GM10266 (cell line): ENCODE results near the gene TGFB2.

Experiments
- DNase-seq: peaks from one replicate; pipeline ENCODE4 v3.0.0; 2012; ENCODE audit errors: extremely low spot score
- TF ChIP-seq, protein P1 (sequence below): IDR thresholded peaks from 2 replicates; pipeline ENCODE4 v1.5.1; 2012; ENCODE audit warnings: mild to moderate bottlenecking, low read depth; ENCODE audit not compliant: control insufficient read depth, insufficient read depth; ENCODE audit errors: missing control alignments

Gene TGFB2

DNA sequence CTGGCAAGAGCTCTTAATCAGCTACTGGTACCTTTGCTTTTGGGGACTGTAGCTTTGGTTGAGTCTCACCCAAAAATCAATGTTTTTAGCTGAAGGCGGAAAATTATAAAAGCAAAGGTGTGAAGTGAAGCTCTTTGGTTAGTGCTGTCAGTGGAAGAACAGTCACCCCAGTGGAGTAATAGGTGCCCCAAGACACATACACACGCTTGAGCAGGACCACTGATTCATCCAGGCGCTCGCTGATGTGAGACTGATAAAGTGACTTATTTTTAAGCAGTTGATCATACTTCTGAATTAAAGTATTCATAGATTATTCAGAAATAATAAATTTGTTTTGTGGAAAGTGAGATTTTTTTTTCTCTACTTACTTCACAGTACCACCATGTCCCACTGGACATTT is 37.1 kb downstream of the TGFB2 start:
- no peak for DNase-seq
- TF ChIP-seq, protein P1, sequence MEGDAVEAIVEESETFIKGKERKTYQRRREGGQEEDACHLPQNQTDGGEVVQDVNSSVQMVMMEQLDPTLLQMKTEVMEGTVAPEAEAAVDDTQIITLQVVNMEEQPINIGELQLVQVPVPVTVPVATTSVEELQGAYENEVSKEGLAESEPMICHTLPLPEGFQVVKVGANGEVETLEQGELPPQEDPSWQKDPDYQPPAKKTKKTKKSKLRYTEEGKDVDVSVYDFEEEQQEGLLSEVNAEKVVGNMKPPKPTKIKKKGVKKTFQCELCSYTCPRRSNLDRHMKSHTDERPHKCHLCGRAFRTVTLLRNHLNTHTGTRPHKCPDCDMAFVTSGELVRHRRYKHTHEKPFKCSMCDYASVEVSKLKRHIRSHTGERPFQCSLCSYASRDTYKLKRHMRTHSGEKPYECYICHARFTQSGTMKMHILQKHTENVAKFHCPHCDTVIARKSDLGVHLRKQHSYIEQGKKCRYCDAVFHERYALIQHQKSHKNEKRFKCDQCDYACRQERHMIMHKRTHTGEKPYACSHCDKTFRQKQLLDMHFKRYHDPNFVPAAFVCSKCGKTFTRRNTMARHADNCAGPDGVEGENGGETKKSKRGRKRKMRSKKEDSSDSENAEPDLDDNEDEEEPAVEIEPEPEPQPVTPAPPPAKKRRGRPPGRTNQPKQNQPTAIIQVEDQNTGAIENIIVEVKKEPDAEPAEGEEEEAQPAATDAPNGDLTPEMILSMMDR = no peak

DNA sequence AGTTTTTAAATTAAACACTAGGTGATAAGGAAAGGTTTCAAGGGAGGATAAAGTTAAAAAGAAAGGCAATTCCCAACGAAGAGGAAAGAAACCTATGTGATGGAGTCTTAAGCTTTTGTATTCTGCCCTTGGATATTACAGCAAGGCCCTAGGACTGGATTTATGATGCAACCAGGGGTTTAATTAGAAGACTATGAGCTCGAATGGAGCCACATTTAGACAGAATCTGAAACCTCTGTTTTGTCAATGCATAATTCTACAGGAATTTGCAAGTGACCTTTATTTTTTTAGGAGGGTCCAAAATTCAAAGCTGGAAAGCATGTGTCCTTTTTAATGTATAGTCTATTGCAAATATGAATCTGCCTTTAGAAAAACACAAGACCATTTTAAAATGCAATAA is 37.9 kb downstream of the TGFB2 start:
- DNase-seq = no peak
- TF ChIP-seq, protein P1 = no peak

DNA sequence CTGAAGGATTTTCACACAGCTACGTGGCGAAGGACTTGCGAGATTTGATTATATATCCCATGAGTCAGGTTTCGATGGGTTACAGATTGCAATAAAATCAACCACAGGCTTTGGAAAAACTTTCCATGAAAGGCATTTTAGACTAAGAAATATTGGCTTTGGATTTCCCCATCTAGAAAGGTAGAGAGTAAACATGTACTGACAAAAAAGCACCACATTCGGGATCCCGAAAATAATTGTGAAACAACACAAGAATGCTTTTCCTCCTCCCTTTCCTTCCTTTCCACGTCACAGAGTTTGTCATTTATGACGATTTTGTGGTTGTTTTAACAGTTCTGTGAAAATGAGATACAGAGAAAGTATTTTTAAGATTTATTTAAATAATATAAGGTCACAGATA is 38.5 kb downstream of the TGFB2 start:
- DNase-seq = no peak
- TF ChIP-seq, protein P1 = no peak

DNA sequence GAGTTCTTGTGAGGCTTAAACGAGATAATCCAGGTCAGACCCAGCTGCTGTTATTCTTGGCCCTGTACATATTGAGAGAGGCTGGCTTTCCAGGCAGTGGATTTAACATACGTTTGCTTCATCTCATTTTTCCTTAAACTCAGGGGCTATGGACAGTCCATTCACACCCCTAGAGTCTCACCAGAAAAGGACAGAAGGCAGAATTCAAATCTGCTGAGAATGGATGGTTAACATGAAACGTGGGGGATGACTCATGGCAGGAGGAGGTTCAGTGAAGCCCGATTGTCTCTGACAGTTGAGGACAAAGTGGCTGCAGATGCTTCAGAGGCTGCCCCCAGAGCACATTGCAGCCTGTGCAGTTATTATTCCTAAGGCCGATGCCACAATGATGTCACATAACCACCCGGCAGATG is 39.5 kb downstream of the TGFB2 start:
- TF ChIP-seq, protein P1 = no peak
- no peak for DNase-seq

DNA sequence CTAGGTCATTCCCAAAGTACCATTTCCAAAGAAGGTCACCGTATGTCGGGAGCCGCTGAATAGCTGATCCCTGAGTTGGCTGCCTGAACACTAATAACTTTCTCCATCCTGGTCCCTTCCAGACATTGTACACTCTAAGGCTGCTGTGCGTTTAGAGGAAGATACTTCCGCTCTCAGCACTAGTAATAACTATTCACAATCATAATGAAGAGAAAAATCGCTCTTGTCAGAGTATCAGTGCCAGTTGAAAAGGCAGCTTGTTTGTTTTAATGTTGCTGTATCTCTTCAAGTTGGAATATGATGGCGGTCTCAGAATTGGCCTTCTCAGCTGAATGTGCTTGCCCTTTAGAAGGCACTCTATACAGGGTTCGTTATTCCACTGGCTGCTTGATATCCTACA is 43.5 kb downstream of the TGFB2 start:
- TF ChIP-seq, protein P1 = no peak
- no peak for DNase-seq

DNA sequence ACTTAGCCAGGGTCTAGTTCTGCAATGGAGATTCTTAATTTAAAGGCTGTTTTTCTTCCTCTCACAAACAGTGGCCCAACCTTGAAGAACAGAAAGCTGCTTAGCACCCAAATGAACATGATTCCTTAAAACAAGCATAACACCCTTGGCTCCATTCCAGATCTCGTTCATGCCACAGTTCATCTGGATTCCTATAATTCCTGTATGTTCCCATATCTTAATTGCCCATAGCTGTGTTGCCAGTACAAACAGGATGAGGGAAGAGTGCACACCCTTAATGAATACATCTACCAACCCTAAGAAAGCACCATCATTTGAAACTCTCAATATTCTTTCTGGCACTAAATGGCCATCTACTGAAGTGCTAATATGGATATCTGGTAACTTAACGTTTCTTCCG is 45.5 kb downstream of the TGFB2 start:
- TF ChIP-seq, protein P1 = no peak
- no peak for DNase-seq

DNA sequence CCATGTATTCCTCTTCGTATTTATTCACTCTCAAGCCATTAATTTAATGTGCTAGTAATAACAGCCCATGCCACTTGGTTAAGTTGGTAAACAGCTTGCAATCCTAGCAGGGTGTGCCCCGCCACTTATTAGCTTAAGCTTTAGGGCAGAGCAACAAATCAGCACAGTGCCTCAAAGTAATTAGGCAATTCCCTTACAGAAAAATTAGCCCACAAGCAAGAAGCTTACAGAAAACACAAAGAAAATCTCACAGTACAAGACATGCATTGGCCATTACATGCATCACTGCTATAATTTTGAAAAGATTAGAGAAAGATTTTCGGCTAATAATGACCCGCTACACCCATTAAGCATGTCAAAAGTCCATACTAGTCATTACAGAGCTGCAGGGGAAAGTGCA is 47.6 kb downstream of the TGFB2 start:
- TF ChIP-seq, protein P1 = no peak

More for the DNA sequence above, 47.6 kb downstream of the TGFB2 start:
- no peak for DNase-seq
